ENCODE results near the gene SMIM35. TPM values are rescaled to one million over a fixed set of nuclear protein-coding genes. Genes with fewer than 3 reads are reported as not detected.
"Not testable (repeated sequence)": the region's sequence is repeated elsewhere in the genome, so short reads cannot be mapped to it uniquely, and the experiment has no call there.

SMIM35 gene
- total RNA-seq, 1 experiment from 2014 or later = not detected

DNA sequence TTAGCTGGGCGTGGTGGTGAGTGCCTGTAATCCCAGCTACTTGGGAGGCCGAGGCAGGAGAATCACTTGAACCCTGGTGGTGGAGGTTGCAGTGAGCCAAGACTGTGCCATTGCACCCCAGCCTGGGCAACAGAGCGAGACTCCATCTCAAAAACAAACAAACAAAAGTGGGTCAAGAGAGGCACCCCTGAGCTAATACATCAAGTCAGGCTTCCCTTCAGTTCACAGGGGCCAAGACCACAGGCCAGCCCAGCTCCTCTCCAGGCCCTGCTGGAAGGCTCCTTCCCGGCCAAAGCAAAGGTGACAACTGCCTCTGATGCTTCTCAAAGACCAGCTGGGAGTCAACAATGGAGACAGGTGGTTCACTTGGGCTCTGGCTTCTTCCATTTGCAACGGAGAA, 24.6 kb downstream of the SMIM35 start:
- H3K36me3 ChIP-seq (replicated peaks; ENCODE audit: control insufficient read depth, insufficient read depth, low read length); DNase-seq; H3K4me3 ChIP-seq (ENCODE audit: insufficient read depth, low read depth, low read length); H3K27me3 ChIP-seq (ENCODE audit: control insufficient read depth, insufficient read depth, low read length): not testable (repeated sequence)

- H3K4me3 ChIP-seq (ENCODE audit: insufficient read depth, low read depth, low read length) = no peak overlapping the region
- DNase-seq = no peak
- H3K36me3 ChIP-seq (replicated peaks; ENCODE audit: control insufficient read depth, insufficient read depth, low read length) = no peaks in the 10 kb centered on the region
- no peaks in the 10 kb centered on the region for H3K27me3 ChIP-seq (ENCODE audit: control insufficient read depth, insufficient read depth, low read length)
Measured at GRCh38 chr11:118061586-118062125, 25.1 kb downstream of the SMIM35 start.

DNA sequence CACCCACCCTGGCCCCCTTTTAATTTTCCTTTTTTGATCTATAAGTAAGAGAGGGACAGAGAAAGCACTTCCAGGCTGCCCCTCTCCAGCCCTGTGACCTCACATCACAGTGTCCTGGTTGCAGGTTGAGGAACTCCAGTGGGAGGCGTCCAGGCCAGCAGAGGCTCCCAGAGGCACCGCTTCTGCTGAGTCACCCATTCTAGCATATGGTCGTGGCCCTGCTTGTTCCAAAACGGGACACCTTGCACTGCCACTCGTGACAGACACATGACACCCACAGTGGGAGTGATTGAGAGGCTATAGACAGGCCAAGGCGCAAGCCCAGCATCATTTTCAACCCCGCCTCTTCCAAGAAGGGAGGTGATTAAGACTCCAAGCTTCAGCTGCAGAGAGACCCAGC, 25.9 kb downstream of the SMIM35 start:
- no peak for DNase-seq

GRCh38 chr11:118060081-118060661, 26.6 kb downstream of the SMIM35 start:
- no peaks in the 10 kb centered on the region for H3K27me3 ChIP-seq (ENCODE audit: control insufficient read depth, insufficient read depth, low read length)
- no peak for DNase-seq
- no peak overlapping the region for H3K4me3 ChIP-seq (ENCODE audit: insufficient read depth, low read depth, low read length)
- no peaks in the 10 kb centered on the region for H3K36me3 ChIP-seq (replicated peaks; ENCODE audit: control insufficient read depth, insufficient read depth, low read length)

More for the DNA sequence above, 25.9 kb downstream of the SMIM35 start:
- Histone ChIP-seq H3K4me3 (ENCODE audit: insufficient read depth, low read depth, low read length) (no peak overlapping the region), H3K27me3 (ENCODE audit: control insufficient read depth, insufficient read depth, low read length) (no peaks in the 10 kb centered on the region), H3K36me3 (replicated peaks; ENCODE audit: control insufficient read depth, insufficient read depth, low read length) (no peaks in the 10 kb centered on the region)

DNA sequence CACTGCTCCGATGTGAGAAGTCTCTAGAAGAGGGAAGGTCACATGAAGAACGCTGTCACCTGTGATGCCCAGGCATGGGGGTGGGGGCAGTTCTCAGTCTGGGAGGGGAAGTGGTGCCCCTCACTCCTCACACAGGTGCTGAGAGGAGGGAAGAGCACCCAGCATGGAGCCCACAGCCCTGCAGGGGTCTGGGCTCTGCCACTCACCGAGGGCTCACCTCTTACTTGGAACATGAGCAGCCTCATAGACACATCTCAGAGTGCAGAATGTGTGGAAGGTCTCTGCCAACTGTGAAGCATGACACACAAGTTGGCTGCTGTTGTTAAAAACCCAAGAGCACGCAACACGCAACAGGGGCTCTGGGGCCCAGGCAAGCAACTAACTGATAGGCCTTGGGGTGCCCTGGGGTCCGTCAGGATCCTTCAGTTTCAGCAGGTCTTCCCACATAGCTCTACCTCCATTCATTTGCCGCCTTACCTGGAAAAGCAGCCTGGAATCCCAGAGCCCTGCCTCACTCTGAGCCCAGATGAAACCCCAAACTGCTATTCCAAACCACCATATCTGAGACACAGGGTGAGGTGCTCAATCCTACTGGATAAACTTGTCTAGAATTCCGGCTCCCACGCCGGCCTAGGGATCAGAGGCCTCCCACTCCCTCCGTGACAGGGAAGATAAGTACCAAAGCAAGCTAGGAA, 27.4 kb downstream of the SMIM35 start:
- Histone ChIP-seq H3K4me3 (ENCODE audit: insufficient read depth, low read depth, low read length) (no peak overlapping the region), H3K36me3 (replicated peaks; ENCODE audit: control insufficient read depth, insufficient read depth, low read length) (no peaks in the 10 kb centered on the region), H3K27me3 (ENCODE audit: control insufficient read depth, insufficient read depth, low read length) (no peaks in the 10 kb centered on the region)
- DNase-seq = no peak

DNA sequence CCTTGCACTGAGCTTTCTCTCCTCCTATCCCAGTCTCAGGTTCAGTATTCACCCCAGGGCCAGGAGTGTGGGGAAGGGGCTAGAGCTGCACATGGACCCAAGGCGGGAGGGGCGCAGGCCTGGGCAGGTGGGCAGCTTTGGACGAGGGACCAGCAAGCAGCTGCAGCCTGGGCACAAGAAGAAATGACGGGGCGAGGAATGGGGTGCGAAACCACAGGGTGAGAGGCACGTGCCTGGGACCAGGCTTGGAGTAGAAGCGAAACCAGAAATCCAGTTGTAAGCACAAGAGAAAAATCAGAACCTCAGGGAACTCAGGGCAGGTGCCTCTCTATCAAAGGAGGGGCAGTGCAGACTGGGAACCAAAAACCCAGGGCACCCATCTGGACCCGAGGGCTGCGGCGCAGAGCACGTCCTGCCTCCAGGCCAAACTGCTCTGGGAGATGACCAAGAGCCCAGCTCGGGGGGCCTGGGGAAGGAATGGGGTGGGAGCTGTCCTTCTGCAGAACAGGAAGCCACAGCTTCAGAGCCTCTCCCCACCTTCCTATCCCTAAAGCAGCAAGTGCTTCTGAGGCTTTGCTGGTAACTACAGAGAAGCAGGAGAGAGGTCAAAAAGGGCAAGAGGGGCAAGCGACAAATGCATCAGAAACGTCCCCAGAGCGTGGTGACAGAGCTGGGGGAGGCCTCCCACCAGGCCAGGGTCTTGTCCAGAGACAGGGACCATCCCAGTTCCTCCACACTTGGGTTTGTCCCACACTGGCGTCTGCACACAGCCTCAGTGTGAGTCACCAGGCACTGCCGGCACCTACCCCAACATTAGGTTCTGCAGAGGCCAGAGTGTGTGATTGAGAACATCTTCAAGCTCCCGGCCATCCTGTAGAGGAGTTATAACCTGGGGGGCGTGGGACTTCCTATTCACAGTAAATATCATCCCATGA, 28.2 kb downstream of the SMIM35 start:
- H3K27me3 ChIP-seq (ENCODE audit: control insufficient read depth, insufficient read depth, low read length) = no peaks in the 10 kb centered on the region
- H3K4me3 ChIP-seq (ENCODE audit: insufficient read depth, low read depth, low read length) = no peak overlapping the region
- peak; percentile 21 for DNase-seq
- H3K36me3 ChIP-seq (replicated peaks; ENCODE audit: control insufficient read depth, insufficient read depth, low read length) = no peaks in the 10 kb centered on the region

GRCh38 chr11:118057251-118058145, 29.3 kb downstream of the SMIM35 start:
- no peaks in the 10 kb centered on the region for H3K27me3 ChIP-seq (ENCODE audit: control insufficient read depth, insufficient read depth, low read length)
- DNase-seq = peak; percentile 13
- no peak overlapping the region for H3K4me3 ChIP-seq (ENCODE audit: insufficient read depth, low read depth, low read length)
- H3K36me3 ChIP-seq (replicated peaks; ENCODE audit: control insufficient read depth, insufficient read depth, low read length) = no peaks in the 10 kb centered on the region

- DNase-seq = peak; percentile 4
- no peak overlapping the region for H3K4me3 ChIP-seq (ENCODE audit: insufficient read depth, low read depth, low read length)
- no peaks in the 10 kb centered on the region for H3K36me3 ChIP-seq (replicated peaks; ENCODE audit: control insufficient read depth, insufficient read depth, low read length)
- H3K27me3 ChIP-seq (ENCODE audit: control insufficient read depth, insufficient read depth, low read length) = no peaks in the 10 kb centered on the region
Measured at GRCh38 chr11:118056806-118057205, 30.0 kb downstream of the SMIM35 start.

GRCh38 chr11:118055966-118056365, 30.8 kb downstream of the SMIM35 start:
- DNase-seq = no peak

GRCh38 chr11:118054712-118055640, 31.8 kb downstream of the SMIM35 start:
- no peak for DNase-seq
- no peaks in the 10 kb centered on the region for H3K27me3 ChIP-seq (ENCODE audit: control insufficient read depth, insufficient read depth, low read length)
- H3K4me3 ChIP-seq (ENCODE audit: insufficient read depth, low read depth, low read length) = no peak overlapping the region

More at GRCh38 chr11:118055966-118056365, 30.8 kb downstream of the SMIM35 start:
- Histone ChIP-seq H3K27me3 (ENCODE audit: control insufficient read depth, insufficient read depth, low read length) (no peaks in the 10 kb centered on the region), H3K4me3 (ENCODE audit: insufficient read depth, low read depth, low read length) (no peak overlapping the region), H3K36me3 (replicated peaks; ENCODE audit: control insufficient read depth, insufficient read depth, low read length) (no peaks in the 10 kb centered on the region)

DNA sequence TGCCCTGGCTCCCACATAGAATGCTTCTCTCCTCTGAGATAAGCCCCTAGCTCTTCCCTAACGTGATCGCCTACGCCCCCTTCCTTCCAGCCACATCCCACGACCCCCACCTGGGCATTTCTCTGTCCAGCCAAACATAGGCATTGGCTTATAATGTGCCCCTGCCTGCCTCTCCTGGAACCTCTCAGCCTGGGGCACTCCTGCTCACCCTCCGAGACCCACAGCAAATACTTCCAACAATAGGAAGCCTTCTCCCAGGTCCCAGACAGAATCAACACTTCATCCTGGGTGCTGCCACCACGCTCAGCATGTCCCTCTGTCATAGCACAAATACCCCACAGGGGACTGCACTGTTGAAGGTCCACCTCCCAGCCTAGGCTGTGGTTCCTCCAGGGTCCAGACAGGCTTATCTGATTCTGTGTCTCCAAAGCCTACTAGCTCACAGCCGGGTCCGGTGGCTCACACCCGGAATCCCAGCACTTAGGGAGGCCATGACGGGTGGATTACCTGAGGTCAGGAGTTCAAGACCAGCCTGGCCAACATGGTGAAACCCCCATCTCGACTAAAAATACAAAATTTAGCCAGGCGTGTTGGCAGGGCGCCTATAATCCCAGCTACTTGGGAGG, 34.1 kb downstream of the SMIM35 start:
- no peak for DNase-seq
- Histone ChIP-seq H3K27me3 (ENCODE audit: control insufficient read depth, insufficient read depth, low read length) (no peaks in the 10 kb centered on the region), H3K4me3 (ENCODE audit: insufficient read depth, low read depth, low read length) (no peak overlapping the region), H3K36me3 (replicated peaks; ENCODE audit: control insufficient read depth, insufficient read depth, low read length) (no peaks in the 10 kb centered on the region)

More at GRCh38 chr11:118054712-118055640, 31.8 kb downstream of the SMIM35 start:
- no peaks in the 10 kb centered on the region for H3K36me3 ChIP-seq (replicated peaks; ENCODE audit: control insufficient read depth, insufficient read depth, low read length)

- no peak for DNase-seq
- Histone ChIP-seq H3K36me3 (replicated peaks; ENCODE audit: control insufficient read depth, insufficient read depth, low read length) (no peaks in the 10 kb centered on the region), H3K27me3 (ENCODE audit: control insufficient read depth, insufficient read depth, low read length) (no peaks in the 10 kb centered on the region), H3K4me3 (ENCODE audit: insufficient read depth, low read depth, low read length) (no peak overlapping the region)
Measured at GRCh38 chr11:118051611-118052461, 34.9 kb downstream of the SMIM35 start.

Measured in H7 (cell line).